Stimulated activated naive B cell treated with anti-CD40 and anti-IgM and Interleukin-4, amounts not matched to agents 10 μg/mL and 1 μg/mL and 100 μg/mL, for 72 hours (primary cell): ENCODE results near the gene SCPEP1.
A peak's percentile ranks its signal among the peaks of the same experiment; 100 is the strongest.

Experiments used
- ATAC-seq, 2 donors: fragments of 150-1000 bp; cut with Tn5 transposase; replicated peaks; 2 replicates each; pipeline ENCODE4 v1.10.0; 2021; ENCODE audit warnings: moderate library complexity in 1 of 2
- DNase-seq: peaks from one replicate; pipeline ENCODE4 v3.0.0; 2021
- H3K27ac Mint-ChIP-seq: one replicate; pipeline ENCODE4 v1.8.0; 2022; ENCODE audit warnings: mild to moderate bottlenecking, mixed read lengths
- H3K27me3 Mint-ChIP-seq, 2 donors: one replicate each; pipeline ENCODE4 v1.8.0; 2022; ENCODE audit warnings: mixed read lengths in 2 of 2
- H3K36me3 Mint-ChIP-seq, 2 donors: one replicate each; pipeline ENCODE4 v1.8.0; 2022; ENCODE audit warnings: mixed read lengths in 2 of 2, mild to moderate bottlenecking in 1 of 2
- H3K4me1 Mint-ChIP-seq, 2 donors: one replicate each; pipeline ENCODE4 v1.8.0; 2022; ENCODE audit warnings: mixed read lengths in 2 of 2, mild to moderate bottlenecking in 1 of 2
- H3K4me3 Mint-ChIP-seq, 2 donors: one replicate each; pipeline ENCODE4 v1.8.0; 2022; ENCODE audit warnings: mild to moderate bottlenecking in 2 of 2, mixed read lengths in 2 of 2, moderate library complexity in 1 of 2
- H3K9me3 Mint-ChIP-seq, 2 donors: one replicate each; pipeline ENCODE4 v1.8.0; 2022; ENCODE audit warnings: mixed read lengths in 2 of 2, mild to moderate bottlenecking in 1 of 2

The SCPEP1 gene

DNA sequence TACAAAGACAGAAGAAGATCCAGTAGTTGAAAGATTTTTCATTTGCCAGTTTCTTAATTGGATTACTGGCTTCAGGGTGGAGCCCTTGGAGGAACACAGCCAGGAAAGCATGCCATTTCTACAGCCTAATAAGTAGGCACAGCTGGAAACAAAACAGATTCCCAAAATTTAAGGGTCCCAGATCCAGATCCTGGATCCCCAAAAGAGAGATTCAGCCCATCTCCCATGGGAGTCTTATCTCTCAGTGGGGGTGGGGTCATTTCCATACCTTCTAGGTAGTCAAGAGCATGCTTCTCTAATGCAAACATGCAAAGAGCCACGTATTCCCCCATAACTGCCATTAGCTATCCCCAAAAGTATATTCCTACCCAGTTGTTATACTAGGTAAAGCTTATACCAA is 49.9 kb downstream of the SCPEP1 start:
- Mint-ChIP-seq H3K27ac (no peak overlapping the region), H3K4me1 (no peaks in the 10 kb centered on the region), H3K36me3 (peaks cover 2 to 4% of the 10 kb centered on the region in 2 donors), H3K9me3 (peaks cover 6 to 7% of the 10 kb centered on the region in 2 donors), H3K27me3 (peaks cover 4 to 6% of the 10 kb centered on the region in 2 donors), H3K4me3 (no peak overlapping the region)
- DNase-seq (no peak), ATAC-seq (no peak)

DNA sequence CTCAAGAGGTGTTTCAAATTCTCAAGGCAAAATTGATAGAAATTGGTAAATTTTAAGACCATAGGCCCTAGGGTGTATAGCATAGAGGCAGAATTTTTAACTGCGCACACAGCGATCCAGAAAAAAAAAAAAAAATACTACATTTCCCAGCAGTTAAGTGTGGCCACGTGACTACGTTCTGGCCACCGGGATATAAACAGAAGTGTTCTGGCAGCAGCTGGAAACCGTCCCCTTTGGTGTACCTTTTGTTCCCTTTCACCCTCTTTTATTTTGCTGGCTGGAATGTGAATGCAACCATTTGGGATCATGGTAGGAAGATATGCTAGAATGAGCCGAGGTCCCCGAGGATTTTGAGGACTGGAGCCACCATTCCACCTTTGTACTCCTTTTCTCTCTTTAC is 54.4 kb downstream of the SCPEP1 start:
- ATAC-seq (no peak), DNase-seq (no peak)
- H3K4me1 Mint-ChIP-seq: no peaks in the 10 kb centered on the region
- no peak overlapping the region for H3K4me3 Mint-ChIP-seq
- no peak overlapping the region for H3K27ac Mint-ChIP-seq
- H3K9me3 Mint-ChIP-seq: peaks cover 3 to 6% of the 10 kb centered on the region in 2 donors
- H3K36me3 Mint-ChIP-seq: peaks cover 0 to 4% of the 10 kb centered on the region in 2 donors
- peaks cover 18% of the 10 kb centered on the region in 2 donors for H3K27me3 Mint-ChIP-seq

DNA sequence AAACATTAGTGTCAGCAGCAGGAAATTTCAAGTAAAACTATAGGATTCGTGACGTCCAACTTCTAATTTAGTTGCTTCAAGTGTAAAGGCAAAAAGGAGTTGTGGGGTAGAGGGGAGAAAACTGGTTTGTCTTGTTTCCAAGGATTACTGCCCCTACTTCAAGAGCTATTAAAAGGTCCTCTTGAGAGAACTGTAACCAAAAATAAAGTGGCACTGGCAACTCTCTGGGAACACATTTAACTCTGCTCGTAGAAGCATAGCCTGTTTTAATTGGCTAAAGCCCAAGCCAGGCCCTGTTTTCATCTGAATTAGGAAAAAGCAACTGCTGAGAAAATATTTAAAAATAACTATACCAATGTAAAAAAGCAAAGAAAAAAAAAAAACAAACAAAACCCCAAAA is 55.4 kb downstream of the SCPEP1 start:
- H3K36me3 Mint-ChIP-seq: peaks cover 0 to 3% of the 10 kb centered on the region in 2 donors
- no peak overlapping the region for H3K4me3 Mint-ChIP-seq
- peaks cover 3% of the 10 kb centered on the region in 2 donors for H3K9me3 Mint-ChIP-seq
- H3K27me3 Mint-ChIP-seq: peaks cover 18 to 21% of the 10 kb centered on the region in 2 donors
- no peak overlapping the region for H3K27ac Mint-ChIP-seq
- DNase-seq (no peak), ATAC-seq (no peak)
- no peaks in the 10 kb centered on the region for H3K4me1 Mint-ChIP-seq

DNA sequence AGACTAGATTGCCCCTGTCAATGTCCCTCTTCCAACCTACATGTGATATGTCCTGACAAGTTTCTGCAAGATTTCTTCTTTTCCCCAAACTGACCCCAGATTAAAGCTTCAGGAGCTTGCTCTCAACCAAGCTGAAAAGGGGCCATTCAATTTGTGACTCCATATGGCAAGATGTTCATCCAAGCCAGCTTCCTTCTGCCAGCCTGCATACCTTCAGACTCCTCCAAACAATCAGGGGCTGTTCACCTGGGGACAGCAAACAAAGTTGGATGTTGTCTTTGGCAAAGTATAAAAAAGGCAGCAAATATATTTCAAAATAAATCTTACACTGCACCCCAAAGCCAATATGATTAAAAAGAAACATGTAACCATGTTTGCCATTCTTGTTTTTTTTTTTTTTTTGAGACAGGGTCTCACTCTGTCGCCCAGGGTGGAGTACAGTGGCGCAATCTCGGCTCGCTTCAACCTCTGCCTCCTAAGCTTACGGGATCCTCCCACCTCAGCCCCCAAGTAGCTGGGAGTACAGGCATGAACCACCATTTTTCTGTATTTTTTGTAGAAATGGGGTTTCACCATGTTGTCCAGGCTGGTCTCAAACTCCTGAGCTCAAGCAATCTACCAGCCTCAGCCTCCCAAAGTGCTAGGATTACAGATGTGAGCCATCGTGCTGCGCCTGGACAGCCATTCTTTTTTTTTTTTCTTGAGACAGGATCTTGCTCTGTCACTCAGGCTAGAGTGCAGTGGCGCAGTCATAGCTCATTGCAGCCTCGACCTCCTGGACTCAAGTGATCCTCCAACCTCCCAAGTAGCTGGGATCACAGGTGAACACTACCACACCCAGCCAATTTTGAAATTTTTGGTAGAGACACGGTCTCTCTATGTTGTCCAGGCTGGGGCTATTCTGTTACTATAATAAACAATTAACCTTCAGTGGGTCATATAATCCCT is 57.1 kb downstream of the SCPEP1 start:
- H3K4me3 Mint-ChIP-seq: no peak overlapping the region
- ATAC-seq (no peak), DNase-seq (no peak)
- peaks cover 0 to 2% of the 10 kb centered on the region in 2 donors for H3K4me1 Mint-ChIP-seq
- no peaks in the 10 kb centered on the region for H3K36me3 Mint-ChIP-seq
- no peak overlapping the region for H3K27ac Mint-ChIP-seq
- peaks cover 22 to 29% of the 10 kb centered on the region in 2 donors for H3K27me3 Mint-ChIP-seq
- H3K9me3 Mint-ChIP-seq: no peaks in the 10 kb centered on the region

DNA sequence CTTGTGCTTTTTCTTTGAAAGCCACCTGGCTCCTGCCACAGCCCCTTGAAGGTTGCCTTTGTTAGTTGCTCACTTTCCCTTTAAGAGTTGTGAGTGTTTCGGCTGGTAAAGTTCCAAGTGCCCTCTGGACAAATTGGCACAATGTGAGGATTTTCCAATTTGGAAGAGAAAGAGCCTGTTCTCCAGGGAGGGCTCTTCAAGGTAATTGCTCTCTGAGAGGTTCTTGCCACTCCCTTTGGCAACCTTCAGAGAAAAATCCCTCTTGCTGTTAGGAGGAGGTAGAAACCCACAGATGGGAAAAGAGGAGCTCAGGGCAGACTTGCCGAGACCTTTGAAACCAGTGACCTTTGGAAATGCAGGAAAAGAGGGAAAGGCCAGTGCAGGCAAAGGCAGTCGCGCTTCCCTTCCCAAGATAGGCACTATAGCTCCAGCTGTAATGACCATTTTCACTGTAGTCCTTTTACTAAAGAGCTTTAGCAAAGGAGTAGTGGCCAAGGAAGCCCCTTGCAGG is 58.1 kb downstream of the SCPEP1 start:
- DNase-seq: no peak
- ATAC-seq: no peak
- no peak overlapping the region for H3K27ac Mint-ChIP-seq
- H3K9me3 Mint-ChIP-seq: no peaks in the 10 kb centered on the region
- no peaks in the 10 kb centered on the region for H3K36me3 Mint-ChIP-seq
- peaks cover 18 to 29% of the 10 kb centered on the region in 2 donors for H3K27me3 Mint-ChIP-seq
- H3K4me3 Mint-ChIP-seq: no peak overlapping the region
- H3K4me1 Mint-ChIP-seq: peaks cover 0 to 2% of the 10 kb centered on the region in 2 donors

DNA sequence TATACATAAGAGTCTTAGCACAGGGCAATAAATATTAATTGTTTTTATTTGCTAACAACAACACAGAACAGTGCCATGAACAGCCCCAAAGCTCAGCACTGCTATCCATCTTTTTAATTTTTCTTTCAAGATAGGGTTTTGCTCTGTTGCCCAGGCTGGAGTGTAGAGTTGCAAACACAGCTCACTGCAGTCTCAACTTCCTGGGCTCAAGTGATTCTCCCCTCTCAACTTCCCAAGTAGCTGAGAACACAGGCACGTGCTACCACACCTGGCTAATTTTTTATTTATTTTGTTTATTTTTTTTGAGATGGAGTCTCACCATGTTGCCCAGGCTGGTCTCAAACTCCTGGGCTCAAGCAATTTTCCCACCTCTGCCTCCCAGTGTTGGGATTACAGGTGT is 59.5 kb downstream of the SCPEP1 start:
- DNase-seq: no peak
- Mint-ChIP-seq H3K36me3 (no peaks in the 10 kb centered on the region), H3K4me1 (peaks cover 0 to 2% of the 10 kb centered on the region in 2 donors), H3K4me3 (no peak overlapping the region), H3K9me3 (no peaks in the 10 kb centered on the region), H3K27ac (no peak overlapping the region), H3K27me3 (peaks cover 18 to 29% of the 10 kb centered on the region in 2 donors)
- ATAC-seq: no peak

DNA sequence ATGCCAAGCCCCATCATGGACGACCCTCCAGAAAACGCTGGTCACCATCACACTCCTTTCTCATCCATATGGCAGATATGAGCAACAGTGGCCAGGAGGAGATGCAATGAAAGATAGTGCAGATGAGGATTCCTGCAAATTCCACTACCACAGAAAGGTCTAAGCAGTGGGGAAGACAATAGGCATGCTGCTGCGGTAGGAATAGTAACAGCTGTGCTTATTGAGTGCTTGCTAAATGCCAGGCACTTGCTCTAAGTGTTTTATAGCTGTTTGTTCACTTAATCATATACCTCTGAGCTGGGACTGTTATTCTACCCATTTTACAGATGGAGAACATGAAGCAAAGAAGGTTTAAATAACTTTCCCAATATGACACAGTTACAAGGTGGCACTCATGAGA is 60.6 kb downstream of the SCPEP1 start:
- H3K4me3 Mint-ChIP-seq: no peak overlapping the region

DNA sequence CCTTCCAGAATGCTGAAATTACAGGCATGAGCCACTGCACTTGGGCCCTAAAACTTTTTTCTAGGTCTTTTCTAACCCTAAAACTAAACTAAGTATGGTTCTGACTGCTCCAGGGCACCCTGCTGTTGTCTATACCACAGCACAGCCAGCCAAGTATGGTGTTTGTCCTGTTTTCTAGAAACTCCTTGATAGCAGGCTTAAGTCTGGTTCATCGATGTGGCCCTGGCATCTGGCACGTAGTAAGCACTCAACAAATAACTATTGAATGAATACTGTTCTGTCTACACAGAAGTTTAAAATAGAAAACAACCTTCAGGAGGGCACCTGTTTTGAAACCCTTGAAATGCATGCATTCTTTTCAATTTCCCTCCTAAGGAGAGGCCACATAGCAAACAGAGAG is 62.6 kb downstream of the SCPEP1 start:
- ATAC-seq: no peak
- no peak for DNase-seq
- Mint-ChIP-seq H3K9me3 (no peaks in the 10 kb centered on the region), H3K4me1 (peaks cover 2 to 6% of the 10 kb centered on the region in 2 donors), H3K27ac (no peak overlapping the region), H3K4me3 (no peak overlapping the region), H3K27me3 (peaks cover 27 to 50% of the 10 kb centered on the region in 2 donors), H3K36me3 (no peaks in the 10 kb centered on the region)

More for the DNA sequence above, 60.6 kb downstream of the SCPEP1 start:
- H3K27me3 Mint-ChIP-seq: peaks cover 22 to 38% of the 10 kb centered on the region in 2 donors
- ATAC-seq (no peak), DNase-seq (no peak)
- H3K27ac Mint-ChIP-seq: no peak overlapping the region
- H3K9me3 Mint-ChIP-seq: no peaks in the 10 kb centered on the region
- H3K4me1 Mint-ChIP-seq: peaks cover 0 to 2% of the 10 kb centered on the region in 2 donors
- no peaks in the 10 kb centered on the region for H3K36me3 Mint-ChIP-seq

DNA sequence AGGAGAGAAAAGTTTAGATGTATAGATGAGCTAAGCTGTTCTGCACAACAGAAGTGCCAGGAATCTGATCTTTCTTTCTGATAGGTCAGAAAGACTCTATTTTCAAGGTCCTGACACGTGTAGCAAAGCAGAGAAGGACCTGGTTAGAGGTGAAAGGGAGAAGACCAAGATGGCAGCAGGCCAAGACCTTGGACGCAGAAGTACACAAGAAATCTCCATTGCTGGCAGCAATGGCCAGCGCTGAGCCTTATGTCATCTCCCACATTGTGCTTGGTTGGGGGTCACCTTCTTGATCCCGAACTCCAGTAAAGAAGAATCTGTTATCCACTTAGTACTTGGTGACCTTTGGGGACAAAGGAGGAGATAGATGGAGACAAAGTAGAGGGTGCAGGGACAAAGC is 65.3 kb downstream of the SCPEP1 start:
- DNase-seq (no peak), ATAC-seq (no peak)
- Mint-ChIP-seq H3K4me3 (no peak overlapping the region), H3K4me1 (peaks cover 19 to 23% of the 10 kb centered on the region in 2 donors), H3K36me3 (no peaks in the 10 kb centered on the region), H3K9me3 (no peaks in the 10 kb centered on the region), H3K27ac (no peak overlapping the region), H3K27me3 (peaks cover 33 to 57% of the 10 kb centered on the region in 2 donors)

DNA sequence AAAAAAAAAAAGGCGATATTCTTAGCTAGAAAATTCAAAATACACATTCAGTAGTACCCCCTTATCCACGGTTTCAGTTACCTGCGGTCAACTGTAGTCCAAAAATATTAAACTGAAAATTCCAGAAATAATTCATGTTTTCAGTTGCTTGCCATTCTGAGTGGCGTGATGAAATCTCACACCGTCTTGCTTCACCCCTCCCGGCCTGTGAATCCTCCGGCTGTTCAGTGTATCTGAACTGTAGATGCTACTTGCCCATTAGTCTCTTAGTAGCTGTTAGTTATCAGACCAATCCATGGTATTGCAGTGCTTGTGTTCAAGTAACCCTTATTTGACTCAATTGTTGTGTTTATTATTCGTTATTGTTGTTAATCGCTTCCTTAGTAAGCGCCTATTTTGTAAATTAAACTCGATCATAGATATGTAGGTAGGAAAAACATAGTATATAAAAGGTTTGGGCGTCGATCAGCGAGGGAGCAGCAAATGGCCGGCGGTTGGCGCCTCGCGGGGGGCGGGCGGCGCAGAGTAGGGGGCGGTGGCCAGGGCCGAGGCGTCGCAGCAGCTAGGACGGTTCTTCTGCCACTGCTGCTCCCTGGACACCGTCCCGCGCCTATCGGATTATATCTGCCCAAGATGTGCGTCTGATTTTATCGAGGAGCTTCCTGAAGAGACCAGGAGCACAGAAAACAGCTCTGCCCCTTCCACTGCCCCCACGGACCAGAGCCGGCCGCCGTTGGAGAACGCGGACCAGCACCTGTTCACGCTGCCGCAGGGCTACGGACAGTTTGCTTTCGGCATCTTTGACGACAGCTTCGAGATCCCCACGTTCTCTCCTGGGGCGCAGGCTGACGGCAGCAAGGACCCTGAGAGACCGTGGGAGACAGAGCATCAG is 67.3 kb downstream of the SCPEP1 start:
- H3K9me3 Mint-ChIP-seq: no peaks in the 10 kb centered on the region
- ATAC-seq (no peak), DNase-seq (no peak)
- H3K4me1 Mint-ChIP-seq: peaks cover 17 to 23% of the 10 kb centered on the region in 2 donors
- peak overlapping the region; percentile 44 for H3K27ac Mint-ChIP-seq
- H3K36me3 Mint-ChIP-seq: no peaks in the 10 kb centered on the region
- H3K4me3 Mint-ChIP-seq: peak overlapping the region; percentile 88 to 90
- H3K27me3 Mint-ChIP-seq: peaks cover 29 to 44% of the 10 kb centered on the region in 2 donors

DNA sequence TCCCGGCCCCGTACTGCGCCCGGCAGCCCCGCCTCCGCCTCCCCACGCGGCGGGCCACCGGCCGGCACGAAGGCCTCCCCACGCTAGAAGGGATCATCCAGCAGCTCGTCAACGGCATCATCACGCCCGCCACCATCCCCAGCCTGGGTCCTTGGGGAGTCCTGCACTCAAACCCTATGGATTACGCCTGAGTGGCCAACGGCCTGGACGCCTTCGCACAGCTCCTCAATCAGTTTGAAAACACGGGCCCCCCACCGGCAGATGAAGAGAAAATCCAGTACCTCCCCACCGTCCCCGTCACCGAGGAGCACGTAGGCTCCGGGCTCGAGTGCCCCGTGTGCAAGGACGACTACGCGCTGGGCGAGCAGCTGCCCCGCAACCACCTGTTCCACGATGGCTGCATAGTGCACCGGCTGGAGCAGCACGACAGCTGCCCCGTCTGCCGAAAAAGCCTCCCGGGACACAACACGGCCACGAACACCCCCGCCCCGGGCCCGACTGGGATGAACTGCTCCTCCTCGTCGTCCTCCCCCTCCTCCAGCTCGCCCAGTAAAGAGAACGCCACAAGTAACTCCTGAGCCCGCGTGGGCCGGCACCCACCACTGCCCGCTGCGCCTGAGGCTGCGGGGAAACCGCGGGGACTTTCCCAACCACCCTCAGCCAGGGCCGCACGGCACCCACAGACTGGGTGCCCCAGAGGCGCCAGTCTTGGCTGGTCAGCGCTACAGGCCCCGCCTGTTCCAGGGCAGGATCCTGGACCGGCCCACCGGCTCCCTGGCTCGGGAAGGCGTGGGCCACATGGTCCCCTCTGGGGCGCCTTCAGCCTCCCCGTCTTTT is 68.2 kb downstream of the SCPEP1 start:
- no peaks in the 10 kb centered on the region for H3K9me3 Mint-ChIP-seq
- peaks cover 29 to 44% of the 10 kb centered on the region in 2 donors for H3K27me3 Mint-ChIP-seq
- H3K27ac Mint-ChIP-seq: peak overlapping the region; percentile 95
- ATAC-seq (peak; percentile 83 to 85), DNase-seq (peak; percentile 45)
- peaks cover 17 to 23% of the 10 kb centered on the region in 2 donors for H3K4me1 Mint-ChIP-seq
- H3K36me3 Mint-ChIP-seq: no peaks in the 10 kb centered on the region
- peak overlapping the region; percentile 88 to 90 for H3K4me3 Mint-ChIP-seq

DNA sequence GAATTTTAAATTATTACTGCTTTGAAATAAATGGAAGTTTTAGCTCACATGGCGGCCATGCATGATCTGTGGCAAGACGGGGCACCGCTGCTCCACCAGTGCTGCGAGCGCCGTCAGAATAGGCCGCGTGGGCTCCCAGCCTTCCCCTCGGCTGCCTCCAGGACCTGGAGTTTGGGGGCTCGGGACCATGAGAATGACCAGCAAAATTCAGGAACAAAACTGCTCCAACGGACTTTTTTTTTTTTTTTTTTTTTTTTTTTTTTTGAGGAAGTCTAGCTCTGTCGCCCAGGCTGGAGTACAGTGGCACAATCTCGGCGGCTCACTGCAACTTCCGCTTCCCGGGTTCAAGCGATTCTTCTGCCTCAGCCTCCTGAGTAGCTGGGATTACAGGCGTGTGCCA is 68.8 kb downstream of the SCPEP1 start:
- Mint-ChIP-seq H3K27me3 (peaks cover 29 to 49% of the 10 kb centered on the region in 2 donors), H3K27ac (peak overlapping the region; percentile 95), H3K4me1 (peaks cover 17 to 23% of the 10 kb centered on the region in 2 donors), H3K4me3 (peak overlapping the region; percentile 88 to 90), H3K36me3 (no peaks in the 10 kb centered on the region), H3K9me3 (no peaks in the 10 kb centered on the region)
- ATAC-seq: peak in 1 of 2 donors; percentile 35
- no peak for DNase-seq

DNA sequence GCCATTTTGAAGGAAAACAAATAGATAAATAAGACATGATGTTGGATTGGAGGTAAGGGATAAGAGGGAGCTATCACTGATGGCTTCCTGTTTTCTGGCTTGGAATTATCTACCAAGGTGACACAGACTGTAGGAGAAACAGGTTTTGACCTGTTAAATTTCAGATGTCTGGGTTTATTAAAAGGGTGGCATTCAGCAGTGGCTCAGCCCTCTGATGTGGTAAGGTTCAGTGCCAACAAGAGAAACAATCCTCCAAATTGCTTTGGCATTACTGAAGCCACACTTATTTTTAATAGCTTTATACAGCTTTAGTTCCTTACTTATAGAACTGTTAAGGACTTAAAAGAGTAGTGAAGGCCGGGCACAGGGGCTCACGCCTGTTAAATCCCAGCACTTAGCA is 70.2 kb downstream of the SCPEP1 start:
- peaks cover 24 to 43% of the 10 kb centered on the region in 2 donors for H3K27me3 Mint-ChIP-seq
- H3K4me1 Mint-ChIP-seq: peaks cover 17 to 23% of the 10 kb centered on the region in 2 donors
- H3K9me3 Mint-ChIP-seq: no peaks in the 10 kb centered on the region
- no peaks in the 10 kb centered on the region for H3K36me3 Mint-ChIP-seq
- no peak for ATAC-seq
- H3K4me3 Mint-ChIP-seq: no peak overlapping the region
- no peak for DNase-seq
- H3K27ac Mint-ChIP-seq: no peak overlapping the region
